Neural cell (in vitro differentiated cells): ENCODE results near the gene SYT13. TPM values are rescaled to one million over a fixed set of nuclear protein-coding genes. Genes with fewer than 3 reads are reported as not detected.

Experiments
- H2AFZ ChIP-seq: fragments of 200-600, 300-800 bp; sonication (generic), shearing (Covaris generic); 2 replicates; pipeline ENCODE4 v1.6.0; 2014; ENCODE audit warnings: low read depth, mild to moderate bottlenecking, antibody characterized with exemption, low read length, moderate library complexity
- H3F3A ChIP-seq: fragments of 200-600 bp; shearing (Covaris generic); 2 replicates; pipeline ENCODE4 v1.6.1; 2016; ENCODE audit warnings: mild to moderate bottlenecking, moderate library complexity, mixed read lengths, antibody characterized with exemption, low read length; ENCODE audit not compliant: insufficient read depth, poor library complexity, severe bottlenecking
- H3K27ac ChIP-seq: fragments of 200-600, 300-800 bp; sonication (generic), shearing (Covaris generic); 2 replicates; pipeline ENCODE4 v1.5.1; 2014; ENCODE audit warnings: mild to moderate bottlenecking, low read length, moderate library complexity
- H3K27me3 ChIP-seq: fragments of 300-800, 200-600 bp; sonication (generic), shearing (Covaris generic); 2 replicates; pipeline ENCODE4 v1.6.0; 2014; ENCODE audit warnings: mild to moderate bottlenecking, low read depth, low read length, moderate library complexity; ENCODE audit not compliant: insufficient read depth
- H3K36me3 ChIP-seq: fragments of 300-800, 200-600 bp; sonication (generic), shearing (Covaris generic); 2 replicates; pipeline ENCODE4 v1.5.1; 2014; ENCODE audit warnings: mild to moderate bottlenecking, antibody characterized with exemption, low read length, moderate library complexity; ENCODE audit not compliant: insufficient read depth
- H3K4me2 ChIP-seq: fragments of 300-800, 200-600 bp; sonication (generic), shearing (Covaris generic); 2 replicates; pipeline ENCODE4 v1.6.0; 2014; ENCODE audit warnings: mild to moderate bottlenecking, low read length
- H3K4me3 ChIP-seq: fragments of 300-800, 200-600 bp; sonication (generic), shearing (Covaris generic); 2 replicates; pipeline ENCODE4 v1.5.1; 2014; ENCODE audit warnings: mild to moderate bottlenecking, low read length, moderate library complexity
- H3K79me2 ChIP-seq: fragments of 200-600 bp; shearing (Covaris generic); replicated peaks from 2 replicates; pipeline ENCODE4 v1.6.0; 2014; ENCODE audit warnings: mild to moderate bottlenecking, low read length, moderate library complexity; ENCODE audit not compliant: insufficient read depth
- H3K9ac ChIP-seq: fragments of 300-800, 200-600 bp; sonication (generic), shearing (Covaris generic); 2 replicates; pipeline ENCODE4 v1.6.1; 2016; ENCODE audit warnings: mild to moderate bottlenecking, low read length, mixed read lengths
- H3K9me2 ChIP-seq: fragments of 200-600 bp; shearing (Covaris generic); 2 replicates; pipeline ENCODE4 v1.6.1; 2016; ENCODE audit warnings: mild to moderate bottlenecking, low read length, mixed read lengths; ENCODE audit not compliant: insufficient read depth
- H3K9me3 ChIP-seq: fragments of 200-600, 300-800 bp; sonication (generic), shearing (Covaris generic); 2 replicates; pipeline ENCODE4 v1.6.1; 2016; ENCODE audit warnings: mild to moderate bottlenecking, mixed run types, low read length, moderate library complexity, mixed read lengths
- H4K20me1 ChIP-seq: fragments of 200-600 bp; shearing (Covaris generic); 2 replicates; pipeline ENCODE4 v1.6.1; 2016; ENCODE audit warnings: mild to moderate bottlenecking, mixed run types; ENCODE audit not compliant: insufficient read depth
- EP300 ChIP-seq: fragments of 450-650 bp; conservative IDR thresholded peaks from 2 replicates; pipeline ENCODE4 v1.6.1; 2014; ENCODE audit warnings: antibody characterized with exemption, mild to moderate bottlenecking, moderate library complexity; ENCODE audit not compliant: poor library complexity, severe bottlenecking
- EZH2 ChIP-seq: fragments of 200-600, 300-800 bp; shearing (Covaris generic), sonication (generic); IDR thresholded peaks from 2 replicates; pipeline ENCODE4 v1.6.1; 2014; ENCODE audit warnings: antibody characterized with exemption, low read length, borderline replicate concordance, mild to moderate bottlenecking; ENCODE audit not compliant: insufficient read depth, poor library complexity, severe bottlenecking
- MXI1 ChIP-seq: fragments of 450-650 bp; conservative IDR thresholded peaks from 2 replicates; pipeline ENCODE4 v1.6.1; 2014; ENCODE audit warnings: antibody characterized with exemption, mild to moderate bottlenecking; ENCODE audit not compliant: poor library complexity, severe bottlenecking
- POLR2AphosphoS5 ChIP-seq: IDR thresholded peaks from 2 replicates; pipeline ENCODE4 v1.6.1; 2012
- RAD21 ChIP-seq: fragments of 450-650 bp; conservative IDR thresholded peaks from 2 replicates; pipeline ENCODE4 v1.6.1; 2014; ENCODE audit warnings: antibody characterized with exemption, mild to moderate bottlenecking, moderate library complexity
- SMC3 ChIP-seq: fragments of 450-650 bp; conservative IDR thresholded peaks from 2 replicates; pipeline ENCODE4 v1.6.1; 2014; ENCODE audit warnings: antibody characterized with exemption, mild to moderate bottlenecking, moderate library complexity; ENCODE audit not compliant: poor library complexity
- TAF1 ChIP-seq: IDR thresholded peaks from 2 replicates; pipeline ENCODE4 v1.6.1; 2012; ENCODE audit warnings: low read depth
- polyA plus RNA-seq: library from polyadenylated mRNA; depleted of rRNA; stranded (reverse); fragments of >200 nt; gene quantifications from 2 replicates; pipeline ENCODE4 v1.2.3, GENCODE V29; 2014
- TF ChIP-seq, protein P1 (sequence below): fragments of 450-650 bp; IDR thresholded peaks from 2 replicates; pipeline ENCODE4 v1.5.1; 2014; ENCODE audit warnings: antibody characterized with exemption, mild to moderate bottlenecking, moderate library complexity; ENCODE audit not compliant: poor library complexity, severe bottlenecking
- TF ChIP-seq, protein P2 (sequence below): IDR thresholded peaks from 2 replicates; pipeline ENCODE4 v1.6.1; 2012; ENCODE audit warnings: borderline replicate concordance

The SYT13 gene
- polyA plus RNA-seq, 1 donor from 2014 or later, result 60.8 TPM

DNA sequence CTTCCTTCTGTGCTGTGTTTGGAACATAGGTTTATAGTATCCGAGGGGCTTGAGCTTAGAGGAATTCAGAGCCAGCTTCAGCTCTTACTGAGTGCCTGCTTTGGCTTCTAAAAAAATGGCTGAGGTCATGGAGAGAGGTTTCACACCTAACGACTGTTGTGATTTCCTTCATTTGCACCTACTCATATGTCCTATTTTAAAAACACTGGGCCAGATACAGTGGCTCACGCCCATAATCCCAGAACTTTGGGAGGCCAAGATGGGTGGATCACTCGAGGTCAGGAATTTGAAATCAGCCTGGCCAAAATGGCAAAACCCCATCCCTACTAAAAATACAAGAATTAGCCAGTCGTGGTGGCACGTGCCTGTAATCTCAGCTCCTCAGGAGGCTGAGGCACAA, 38.3 kb upstream of the SYT13 start:
- H3K79me2 ChIP-seq, result no peaks in the 10 kb centered on the region
- no peaks in the 10 kb centered on the region for H3K36me3 ChIP-seq
- H3K4me2 ChIP-seq, result no peak overlapping the region
- H3K9me3 ChIP-seq, result no peaks in the 10 kb centered on the region
- H3K4me3 ChIP-seq, result no peak overlapping the region
- H3K9ac ChIP-seq, result no peak overlapping the region
- no peak overlapping the region for H3K27ac ChIP-seq
- H2AFZ ChIP-seq, result no peak overlapping the region
- TF ChIP-seq, protein P1, sequence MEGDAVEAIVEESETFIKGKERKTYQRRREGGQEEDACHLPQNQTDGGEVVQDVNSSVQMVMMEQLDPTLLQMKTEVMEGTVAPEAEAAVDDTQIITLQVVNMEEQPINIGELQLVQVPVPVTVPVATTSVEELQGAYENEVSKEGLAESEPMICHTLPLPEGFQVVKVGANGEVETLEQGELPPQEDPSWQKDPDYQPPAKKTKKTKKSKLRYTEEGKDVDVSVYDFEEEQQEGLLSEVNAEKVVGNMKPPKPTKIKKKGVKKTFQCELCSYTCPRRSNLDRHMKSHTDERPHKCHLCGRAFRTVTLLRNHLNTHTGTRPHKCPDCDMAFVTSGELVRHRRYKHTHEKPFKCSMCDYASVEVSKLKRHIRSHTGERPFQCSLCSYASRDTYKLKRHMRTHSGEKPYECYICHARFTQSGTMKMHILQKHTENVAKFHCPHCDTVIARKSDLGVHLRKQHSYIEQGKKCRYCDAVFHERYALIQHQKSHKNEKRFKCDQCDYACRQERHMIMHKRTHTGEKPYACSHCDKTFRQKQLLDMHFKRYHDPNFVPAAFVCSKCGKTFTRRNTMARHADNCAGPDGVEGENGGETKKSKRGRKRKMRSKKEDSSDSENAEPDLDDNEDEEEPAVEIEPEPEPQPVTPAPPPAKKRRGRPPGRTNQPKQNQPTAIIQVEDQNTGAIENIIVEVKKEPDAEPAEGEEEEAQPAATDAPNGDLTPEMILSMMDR, result no peak
- TF ChIP-seq EZH2 (no peak), SMC3 (no peak)
- no peaks in the 10 kb centered on the region for H3K27me3 ChIP-seq
- no peaks in the 10 kb centered on the region for H3F3A ChIP-seq
- no peaks in the 10 kb centered on the region for H3K9me2 ChIP-seq
- H4K20me1 ChIP-seq, result no peaks in the 10 kb centered on the region

DNA sequence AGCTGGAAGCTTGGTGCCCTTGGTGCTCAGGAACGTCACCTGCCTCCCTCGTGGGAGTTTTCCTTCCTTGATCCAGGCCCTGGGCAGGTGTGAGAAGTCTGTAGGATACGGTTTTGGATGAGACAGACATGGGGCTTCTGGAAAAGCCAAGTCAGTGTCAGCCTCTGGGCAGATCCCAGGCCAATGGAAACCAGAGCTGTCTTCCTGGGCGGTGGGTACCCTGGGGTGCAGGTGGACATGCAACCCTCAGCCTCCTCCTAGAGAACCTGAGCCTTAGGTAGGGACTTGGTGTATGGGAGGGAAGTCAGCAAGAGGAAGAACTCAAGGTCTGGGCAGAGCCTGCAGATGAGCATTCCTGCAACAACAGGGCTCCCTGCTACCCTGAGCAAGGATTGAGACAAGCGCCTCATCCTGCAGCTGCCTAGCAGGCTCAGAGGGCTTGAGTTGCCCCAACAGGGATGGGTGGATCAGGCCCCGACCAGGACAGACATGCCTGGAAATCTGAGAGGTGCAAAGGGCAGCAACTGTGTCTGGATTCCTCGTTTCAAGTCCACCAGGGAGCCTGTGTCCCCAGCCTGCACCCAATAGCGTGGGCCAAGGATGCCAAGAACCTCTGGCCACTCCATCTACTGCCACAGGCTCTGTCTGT, 37.6 kb upstream of the SYT13 start:
- H4K20me1 ChIP-seq, result no peaks in the 10 kb centered on the region
- no peak overlapping the region for H3K27ac ChIP-seq
- H3K9ac ChIP-seq, result no peak overlapping the region
- H3K36me3 ChIP-seq, result no peaks in the 10 kb centered on the region
- H3K9me3 ChIP-seq, result no peaks in the 10 kb centered on the region
- H3K27me3 ChIP-seq, result no peaks in the 10 kb centered on the region
- H3K4me2 ChIP-seq, result no peak overlapping the region
- H3K79me2 ChIP-seq, result no peaks in the 10 kb centered on the region
- H3K9me2 ChIP-seq, result no peaks in the 10 kb centered on the region
- TF ChIP-seq EP300 (no peak), SMC3 (no peak), TAF1 (no peak), EZH2 (no peak), POLR2AphosphoS5 (no peak), RAD21 (no peak), MXI1 (no peak)
- TF ChIP-seq, protein P1, result no peak
- TF ChIP-seq, protein P2, sequence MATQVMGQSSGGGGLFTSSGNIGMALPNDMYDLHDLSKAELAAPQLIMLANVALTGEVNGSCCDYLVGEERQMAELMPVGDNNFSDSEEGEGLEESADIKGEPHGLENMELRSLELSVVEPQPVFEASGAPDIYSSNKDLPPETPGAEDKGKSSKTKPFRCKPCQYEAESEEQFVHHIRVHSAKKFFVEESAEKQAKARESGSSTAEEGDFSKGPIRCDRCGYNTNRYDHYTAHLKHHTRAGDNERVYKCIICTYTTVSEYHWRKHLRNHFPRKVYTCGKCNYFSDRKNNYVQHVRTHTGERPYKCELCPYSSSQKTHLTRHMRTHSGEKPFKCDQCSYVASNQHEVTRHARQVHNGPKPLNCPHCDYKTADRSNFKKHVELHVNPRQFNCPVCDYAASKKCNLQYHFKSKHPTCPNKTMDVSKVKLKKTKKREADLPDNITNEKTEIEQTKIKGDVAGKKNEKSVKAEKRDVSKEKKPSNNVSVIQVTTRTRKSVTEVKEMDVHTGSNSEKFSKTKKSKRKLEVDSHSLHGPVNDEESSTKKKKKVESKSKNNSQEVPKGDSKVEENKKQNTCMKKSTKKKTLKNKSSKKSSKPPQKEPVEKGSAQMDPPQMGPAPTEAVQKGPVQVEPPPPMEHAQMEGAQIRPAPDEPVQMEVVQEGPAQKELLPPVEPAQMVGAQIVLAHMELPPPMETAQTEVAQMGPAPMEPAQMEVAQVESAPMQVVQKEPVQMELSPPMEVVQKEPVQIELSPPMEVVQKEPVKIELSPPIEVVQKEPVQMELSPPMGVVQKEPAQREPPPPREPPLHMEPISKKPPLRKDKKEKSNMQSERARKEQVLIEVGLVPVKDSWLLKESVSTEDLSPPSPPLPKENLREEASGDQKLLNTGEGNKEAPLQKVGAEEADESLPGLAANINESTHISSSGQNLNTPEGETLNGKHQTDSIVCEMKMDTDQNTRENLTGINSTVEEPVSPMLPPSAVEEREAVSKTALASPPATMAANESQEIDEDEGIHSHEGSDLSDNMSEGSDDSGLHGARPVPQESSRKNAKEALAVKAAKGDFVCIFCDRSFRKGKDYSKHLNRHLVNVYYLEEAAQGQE, result no peak
- no peaks in the 10 kb centered on the region for H3F3A ChIP-seq
- no peak overlapping the region for H3K4me3 ChIP-seq
- H2AFZ ChIP-seq, result no peak overlapping the region
